ENCODE data around the gene GATB.

The GATB gene

DNA sequence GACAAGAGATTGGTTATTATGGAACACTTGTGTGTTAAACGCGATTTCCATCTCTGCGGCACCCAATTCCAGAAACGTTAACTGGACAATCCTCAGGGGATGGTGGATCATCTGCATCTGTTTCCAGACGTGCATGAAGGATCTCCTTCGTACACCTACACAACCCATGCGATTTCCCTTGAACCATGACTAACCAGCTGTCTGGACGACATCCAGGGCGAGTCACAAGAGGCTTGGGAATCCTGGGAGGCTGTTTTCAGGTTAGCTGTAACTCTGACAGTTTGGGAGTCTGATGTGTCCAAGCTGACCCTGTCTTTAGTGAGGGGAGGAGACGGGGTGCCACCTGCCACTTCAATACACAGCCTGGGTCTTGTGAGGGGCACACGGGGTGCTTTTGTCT is 84.5 kb downstream of the GATB start:
- DNase-seq (ENCODE audit: low read depth in 1 of 2, low spot score in 1 of 2), result no peak

DNA sequence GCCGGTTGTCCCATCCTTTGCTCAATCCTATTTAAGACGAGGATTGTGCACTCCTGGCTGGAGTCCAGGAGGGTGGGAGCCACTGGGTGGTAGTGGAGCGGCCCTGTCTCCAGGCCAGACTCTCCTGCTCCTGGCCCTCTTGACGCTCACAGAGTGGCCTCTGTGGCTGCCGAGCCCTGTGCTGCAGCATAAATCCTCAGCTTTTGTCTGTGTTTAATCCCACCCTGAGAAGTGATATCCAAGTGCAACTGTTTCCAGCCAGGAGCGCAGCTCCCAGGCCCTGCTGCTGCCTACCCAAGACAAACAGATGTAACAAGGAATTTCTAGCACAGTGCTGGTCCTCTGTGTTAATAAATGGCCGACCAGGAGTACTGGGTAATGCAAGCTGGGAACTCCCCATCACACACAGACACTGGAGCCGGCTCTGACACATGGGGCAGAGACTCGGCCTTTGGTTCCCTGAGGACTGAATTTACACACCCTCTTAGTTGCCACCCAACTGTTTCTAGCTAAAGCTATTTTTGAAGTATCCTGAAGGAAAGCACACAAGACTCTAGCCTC is 85.3 kb downstream of the GATB start:
- no peak for DNase-seq (ENCODE audit: low read depth in 1 of 2, low spot score in 1 of 2)

DNA sequence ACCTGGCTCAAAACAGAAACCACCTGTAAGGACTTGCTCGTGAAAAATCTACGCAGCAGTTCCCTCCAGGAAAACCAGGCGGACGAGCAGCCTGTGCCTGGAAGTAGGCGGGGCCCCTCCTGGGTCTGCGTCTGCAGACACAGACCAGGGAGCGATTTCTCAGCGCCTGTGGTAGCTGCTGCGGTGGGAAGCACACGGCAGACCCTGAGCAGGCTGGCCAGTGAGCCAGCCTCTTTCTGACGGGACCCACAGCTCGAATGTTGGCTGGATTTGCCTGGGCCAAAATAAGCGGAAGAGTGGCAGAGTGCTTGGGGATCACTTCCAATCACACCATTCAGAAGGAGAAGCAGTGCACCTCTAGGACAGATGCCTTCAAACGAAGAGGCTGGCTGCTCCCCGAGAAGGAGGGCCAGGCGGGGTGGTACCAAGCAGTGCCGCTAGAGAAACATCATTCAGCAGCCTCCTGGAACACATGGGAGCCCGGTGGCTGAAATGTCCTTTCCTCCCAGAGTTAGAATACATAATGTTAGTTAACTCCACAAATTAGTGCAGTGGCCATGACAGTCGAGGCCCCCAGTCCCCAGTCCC is 85.9 kb downstream of the GATB start:
- DNase-seq (ENCODE audit: low read depth in 1 of 2, low spot score in 1 of 2), result no peak

DNA sequence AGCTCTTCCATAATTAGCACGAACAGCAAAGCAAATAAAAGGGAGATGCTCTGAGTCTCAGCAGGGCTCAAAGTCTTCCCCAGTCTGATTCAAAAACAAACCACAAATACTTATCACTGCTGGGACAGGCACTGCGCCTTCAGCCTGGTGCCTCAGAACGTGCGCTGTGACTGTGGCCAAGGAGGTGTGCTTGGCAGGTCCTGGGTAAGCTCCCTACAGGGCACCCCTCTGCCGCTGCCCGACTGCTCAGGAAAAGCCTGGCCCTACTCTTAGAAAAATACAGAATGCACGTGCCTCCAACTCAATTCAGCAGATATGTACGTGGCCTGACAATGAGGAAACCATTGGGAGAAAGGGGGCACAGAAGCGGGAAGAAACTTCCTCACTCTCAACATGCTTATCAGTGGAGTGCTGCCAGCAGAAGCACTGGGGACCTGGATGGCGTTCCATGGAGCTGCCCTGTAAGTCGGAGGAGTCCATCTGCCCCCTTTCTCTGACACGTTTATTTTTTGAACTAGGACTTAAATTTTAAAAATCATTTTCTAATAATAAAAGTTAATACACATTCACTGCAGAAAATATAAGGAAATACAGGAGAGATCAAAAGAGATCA is 86.8 kb downstream of the GATB start:
- no peak for DNase-seq (ENCODE audit: low read depth in 1 of 2, low spot score in 1 of 2)

DNA sequence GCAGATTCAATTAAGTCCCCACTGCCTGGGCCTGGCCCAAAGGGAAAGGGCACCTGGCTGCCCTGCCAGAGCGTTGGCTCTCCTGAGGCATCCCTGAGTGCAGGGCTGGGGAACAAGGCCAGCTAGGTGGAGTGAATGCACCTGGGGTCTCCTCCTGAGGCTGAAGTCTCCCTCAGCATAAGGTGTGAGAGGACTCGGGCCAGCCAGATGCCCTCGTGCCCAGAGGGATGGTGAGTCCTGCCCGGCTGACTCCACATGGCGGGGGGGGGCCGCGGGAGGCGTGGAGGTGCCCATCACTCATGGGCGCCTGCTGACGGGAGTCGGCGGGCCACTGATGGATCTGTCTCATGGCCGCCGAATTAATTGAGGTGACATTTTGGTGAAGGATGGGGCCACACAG is 87.8 kb downstream of the GATB start:
- DNase-seq (ENCODE audit: low read depth in 1 of 2, low spot score in 1 of 2), result no peak

DNA sequence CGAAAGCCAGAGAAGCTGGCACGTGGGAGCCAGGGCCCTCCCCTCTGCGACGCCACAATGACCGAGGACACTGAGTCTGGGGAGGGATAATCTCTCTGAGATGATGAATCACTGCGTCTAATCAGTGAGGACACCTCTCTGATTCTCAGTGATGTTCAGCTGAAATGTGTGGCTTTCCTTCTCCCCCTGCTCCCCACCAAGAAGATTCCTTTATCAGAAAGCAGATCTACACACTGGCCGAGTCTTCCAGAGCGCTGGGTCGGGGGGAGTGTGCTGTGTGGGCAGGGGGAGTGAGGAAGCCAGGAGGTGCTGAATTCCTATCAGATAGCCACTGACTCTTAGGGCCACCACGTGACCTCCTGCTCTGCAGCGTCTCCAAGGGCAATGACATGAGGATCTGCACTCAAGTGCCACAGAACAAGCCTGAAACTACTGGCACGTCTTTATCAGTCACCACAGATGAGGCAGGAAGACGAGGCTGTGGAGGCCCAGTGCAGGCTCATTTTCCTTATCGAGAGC is 89.2 kb downstream of the GATB start:
- no peak for DNase-seq (ENCODE audit: low read depth in 1 of 2, low spot score in 1 of 2)

DNA sequence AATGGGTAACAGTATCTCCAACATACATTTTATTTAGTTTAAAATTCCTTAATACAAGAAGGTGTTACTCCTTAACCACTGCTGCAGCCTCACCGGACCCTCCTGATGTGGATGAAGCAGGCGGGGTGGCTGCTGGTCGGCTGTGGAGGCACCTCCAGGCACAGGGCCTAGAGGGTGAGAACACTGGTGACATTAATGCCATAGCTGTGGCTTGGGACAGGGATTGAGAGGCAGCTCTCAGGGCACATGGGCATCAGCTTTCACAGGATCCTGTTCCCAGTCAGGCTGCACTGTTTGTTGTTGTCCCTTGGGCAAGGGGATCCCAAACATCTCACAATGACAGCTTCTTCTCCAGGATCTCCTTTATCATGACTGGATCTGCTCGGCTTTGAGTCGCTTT is 90.0 kb downstream of the GATB start:
- no peak for DNase-seq (ENCODE audit: low read depth in 1 of 2, low spot score in 1 of 2)

DNA sequence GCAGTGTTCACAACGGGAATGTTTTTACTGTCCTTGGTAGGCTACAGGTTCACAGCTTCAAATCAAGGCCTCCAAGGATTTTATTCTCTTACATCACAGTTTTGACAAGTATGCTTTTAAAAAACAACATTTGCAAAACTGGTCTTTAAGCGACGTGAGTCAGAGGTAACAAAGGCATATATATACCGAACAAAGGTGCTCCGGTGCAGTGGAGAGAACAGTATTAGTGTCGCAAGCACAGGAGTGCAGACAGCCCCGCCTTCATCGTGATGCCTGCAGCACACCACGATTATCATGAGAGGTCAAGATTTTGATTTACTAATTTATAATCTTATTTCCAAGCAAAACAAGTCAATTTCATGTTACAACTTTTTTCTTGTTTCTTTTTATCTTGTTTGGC is 90.8 kb downstream of the GATB start:
- no peak for DNase-seq (ENCODE audit: low read depth in 1 of 2, low spot score in 1 of 2)

DNA sequence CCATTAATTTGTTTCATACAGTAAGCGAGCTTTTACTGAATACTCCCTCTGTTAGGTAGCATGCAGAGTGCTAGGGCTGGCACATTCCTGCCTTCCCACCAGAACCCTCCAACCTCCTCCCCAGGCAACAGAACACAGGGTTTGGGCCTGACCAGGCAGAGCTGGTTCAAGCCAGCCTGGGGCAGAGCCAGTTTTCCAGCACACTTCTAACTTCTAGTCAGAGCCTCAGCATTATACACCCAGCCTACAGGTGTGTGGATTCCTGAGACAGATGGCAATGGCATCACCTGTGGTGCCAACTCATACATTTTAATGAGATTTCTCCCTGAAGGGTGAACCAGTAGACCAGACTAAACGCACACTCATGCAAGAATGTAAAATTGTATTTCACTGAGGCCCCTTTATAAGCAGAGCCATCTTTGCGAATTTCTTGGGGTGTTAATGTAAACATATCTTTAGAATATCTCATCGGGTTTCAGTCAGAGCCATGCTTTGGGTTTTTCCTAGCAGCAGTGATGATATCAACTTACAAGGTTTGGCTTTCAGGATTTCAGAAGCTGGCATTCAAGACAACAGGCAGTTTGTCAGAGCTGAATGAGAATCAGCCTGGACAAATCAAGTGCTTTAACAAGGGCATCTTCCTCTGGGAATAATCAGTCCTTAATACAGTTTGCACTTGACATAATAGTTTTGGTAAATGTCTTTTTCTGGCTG is 92.0 kb downstream of the GATB start:
- DNase-seq (ENCODE audit: low read depth in 1 of 2, low spot score in 1 of 2), result no peak

DNA sequence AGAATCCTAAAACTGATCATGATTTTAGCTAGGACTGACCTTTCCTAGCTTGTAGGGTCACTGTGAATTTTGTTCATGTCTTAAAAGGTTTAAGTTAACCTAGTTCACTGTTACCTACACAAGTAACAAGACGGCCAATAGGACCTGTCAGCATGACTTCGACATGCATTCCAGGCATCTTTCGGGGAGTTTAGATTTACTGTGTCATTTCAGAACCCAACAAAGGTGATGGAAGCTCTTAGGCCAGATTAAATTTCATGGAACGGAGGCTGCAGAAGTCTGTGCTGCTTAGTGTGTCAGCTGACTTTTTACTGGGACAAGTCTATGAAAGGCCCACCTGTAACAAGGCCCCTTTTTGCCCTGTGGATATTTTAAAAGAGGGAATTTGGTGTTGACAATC is 93.1 kb downstream of the GATB start:
- DNase-seq (ENCODE audit: low read depth in 1 of 2, low spot score in 1 of 2), result no peak

DNA sequence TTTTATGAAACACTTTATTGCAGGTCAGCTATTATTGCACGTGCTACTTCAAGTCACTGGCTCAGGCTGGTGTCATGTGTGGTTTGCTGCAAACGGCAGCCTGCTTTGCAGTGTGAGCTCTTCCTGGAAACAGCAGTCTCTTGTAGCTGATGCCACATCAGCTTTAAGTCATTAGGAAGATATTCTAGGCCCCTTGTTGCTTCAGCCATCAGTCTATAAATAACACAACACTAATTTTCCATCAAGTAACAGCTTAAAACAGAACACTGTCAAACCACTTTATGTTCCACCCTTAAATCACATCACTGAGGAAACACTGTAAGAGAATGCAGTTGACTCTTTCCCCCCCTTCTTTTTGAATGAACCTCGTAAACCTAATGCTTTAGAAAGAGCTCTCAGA is 93.8 kb downstream of the GATB start:
- no peak for DNase-seq (ENCODE audit: low read depth in 1 of 2, low spot score in 1 of 2)

DNA sequence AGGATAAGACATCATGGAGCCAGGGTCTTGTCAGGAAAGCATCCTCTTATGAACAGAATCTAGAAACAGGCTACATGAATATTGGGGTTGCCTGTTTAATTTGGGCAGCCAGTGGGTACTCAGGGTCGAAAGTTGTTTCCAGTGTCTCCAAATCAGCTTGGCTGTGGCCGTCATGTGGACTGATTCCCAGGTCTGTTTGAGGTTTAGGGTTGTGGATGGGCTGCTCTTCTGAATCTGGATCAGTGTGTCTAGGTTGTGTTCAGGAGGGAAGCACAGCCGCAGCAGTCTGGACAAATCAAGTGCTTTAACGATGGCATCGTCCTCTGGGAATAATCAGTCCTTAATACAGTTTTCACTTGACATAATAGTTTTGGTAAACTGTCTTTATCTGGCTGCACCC is 94.3 kb downstream of the GATB start:
- no peak for DNase-seq (ENCODE audit: low read depth in 1 of 2, low spot score in 1 of 2)

DNA sequence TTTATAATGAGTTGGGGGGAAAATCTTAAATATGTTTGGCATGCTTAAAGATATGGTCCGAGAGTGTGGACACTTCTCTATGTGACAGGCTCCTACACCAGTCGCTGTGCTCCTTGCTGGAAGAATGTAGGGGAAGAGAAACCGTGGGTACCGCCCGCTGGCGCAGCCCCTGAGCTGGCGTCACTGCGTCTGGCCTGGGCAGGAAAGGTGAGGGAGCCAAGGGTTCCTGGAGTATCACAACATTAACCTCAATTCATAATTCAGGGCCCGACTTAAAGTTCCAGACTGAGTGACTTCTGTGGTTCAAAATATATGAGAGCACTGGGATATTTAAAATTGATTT is 95.1 kb downstream of the GATB start:
- no peak for DNase-seq (ENCODE audit: low read depth in 1 of 2, low spot score in 1 of 2)

DNA sequence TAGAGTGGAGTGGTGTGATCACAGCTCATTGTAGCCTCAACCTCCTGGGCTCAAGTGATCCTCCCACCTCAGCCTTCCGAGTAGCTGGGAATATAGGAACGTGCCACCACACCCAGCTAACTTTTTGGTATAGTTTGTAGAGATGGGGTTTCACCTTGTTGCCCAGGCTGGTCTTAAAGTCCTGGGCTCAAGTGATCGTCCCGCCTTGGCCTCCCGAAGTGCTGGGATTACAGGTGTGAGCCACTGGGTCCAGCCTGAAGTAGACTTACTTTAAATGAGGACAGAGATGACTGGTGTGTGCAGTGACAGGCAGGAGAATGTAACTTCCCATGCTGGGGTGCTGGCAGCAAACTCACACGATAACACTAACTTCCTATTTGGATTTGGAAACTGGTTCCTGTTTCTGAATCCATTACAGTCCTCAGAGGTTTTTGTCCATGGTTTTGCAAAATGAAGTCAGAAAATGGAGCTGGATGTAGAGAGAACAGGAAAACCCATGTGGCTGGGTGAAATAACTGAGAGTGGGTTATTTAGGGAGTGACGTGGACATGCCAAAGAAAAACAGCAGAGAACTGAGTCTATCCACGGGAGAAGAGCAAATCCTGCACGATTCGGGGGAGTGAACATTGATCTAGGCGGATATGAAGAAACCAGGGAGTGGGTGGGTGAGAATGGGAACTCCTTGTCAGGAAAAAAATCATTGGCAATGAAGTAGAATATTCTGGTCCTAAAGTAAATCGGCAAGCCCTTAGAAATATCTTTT is 95.6 kb downstream of the GATB start:
- no peak for DNase-seq (ENCODE audit: low read depth in 1 of 2, low spot score in 1 of 2)

DNA sequence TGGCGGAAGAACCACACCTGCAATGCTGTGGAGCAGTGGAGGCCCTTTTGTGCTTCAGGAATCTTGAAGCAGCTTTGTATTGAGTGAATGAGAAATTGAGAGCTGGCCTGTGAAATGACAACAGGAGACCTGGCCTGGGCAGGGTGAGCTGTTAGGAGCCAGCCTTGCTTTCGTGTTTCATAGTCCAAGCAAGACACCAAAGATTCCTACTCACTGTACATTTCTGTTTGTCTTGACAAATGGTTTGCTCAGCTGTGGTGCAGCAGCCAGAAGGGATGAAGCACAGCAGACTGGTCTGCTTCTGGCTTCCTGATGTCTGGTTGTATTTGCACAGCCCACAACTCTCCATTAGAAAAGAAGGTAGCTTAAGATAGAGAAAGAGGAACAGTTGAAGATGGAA is 96.5 kb downstream of the GATB start:
- no peak for DNase-seq (ENCODE audit: low read depth in 1 of 2, low spot score in 1 of 2)

DNA sequence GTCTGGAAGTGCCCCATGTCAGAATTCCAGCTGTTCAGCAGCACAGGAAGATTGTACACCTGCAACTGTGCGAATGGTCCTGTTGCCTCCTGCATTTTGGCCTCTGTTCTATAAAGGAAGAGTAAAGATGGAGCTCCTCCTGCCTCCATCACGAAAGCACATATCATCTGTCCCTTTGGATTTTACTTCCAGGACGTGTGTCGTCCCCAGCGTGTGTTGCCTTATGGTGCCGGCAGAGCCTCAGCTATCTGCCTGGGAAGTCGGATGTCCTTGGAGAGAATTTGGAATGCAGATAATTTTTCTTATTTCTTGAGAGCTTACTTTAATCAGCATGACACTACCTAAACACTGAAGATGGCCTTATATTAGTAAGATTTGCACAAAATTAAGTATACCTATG is 97.7 kb downstream of the GATB start:
- no peak for DNase-seq (ENCODE audit: low read depth in 1 of 2, low spot score in 1 of 2)

DNA sequence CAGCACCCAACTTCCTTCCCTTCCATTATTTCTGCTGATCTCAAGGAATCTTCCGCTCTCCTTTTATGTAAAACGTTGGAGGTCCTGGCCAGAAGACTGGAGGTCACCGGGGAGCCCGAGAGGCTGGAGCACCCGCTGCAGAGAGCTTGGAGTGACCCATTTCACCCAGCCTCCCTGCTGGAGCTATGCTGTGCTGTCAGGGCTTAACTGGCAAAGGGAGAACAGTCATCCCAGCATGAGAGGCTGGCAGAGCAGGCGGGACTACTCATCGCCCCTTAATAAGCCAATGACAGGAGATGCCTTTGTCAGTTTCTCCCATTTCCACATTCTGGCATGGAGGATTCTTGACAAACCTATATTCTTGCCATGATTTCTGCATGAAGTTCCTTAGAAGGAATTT is 98.9 kb downstream of the GATB start:
- DNase-seq (ENCODE audit: low read depth in 1 of 2, low spot score in 1 of 2), result no peak

DNA sequence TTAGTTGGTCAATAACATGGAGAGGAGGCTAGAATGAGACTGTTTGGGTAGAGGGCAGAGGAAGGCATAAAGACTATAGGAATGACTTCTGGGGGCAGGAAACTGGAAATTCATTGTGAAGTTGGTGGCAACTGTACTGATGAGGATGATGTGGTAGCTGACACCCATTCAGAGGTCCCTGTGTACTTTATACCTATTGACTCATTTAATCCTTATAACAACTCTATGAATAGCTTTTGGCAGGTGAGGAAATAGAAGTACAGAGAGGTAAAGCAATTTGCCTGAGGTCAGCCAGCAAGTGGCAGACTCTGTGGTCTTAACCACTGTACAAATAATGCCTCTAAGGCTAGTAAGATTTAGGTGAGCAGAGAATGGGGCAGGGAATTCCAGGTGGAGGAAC is 100.1 kb downstream of the GATB start:
- no peak for DNase-seq (ENCODE audit: low read depth in 1 of 2, low spot score in 1 of 2)

DNA sequence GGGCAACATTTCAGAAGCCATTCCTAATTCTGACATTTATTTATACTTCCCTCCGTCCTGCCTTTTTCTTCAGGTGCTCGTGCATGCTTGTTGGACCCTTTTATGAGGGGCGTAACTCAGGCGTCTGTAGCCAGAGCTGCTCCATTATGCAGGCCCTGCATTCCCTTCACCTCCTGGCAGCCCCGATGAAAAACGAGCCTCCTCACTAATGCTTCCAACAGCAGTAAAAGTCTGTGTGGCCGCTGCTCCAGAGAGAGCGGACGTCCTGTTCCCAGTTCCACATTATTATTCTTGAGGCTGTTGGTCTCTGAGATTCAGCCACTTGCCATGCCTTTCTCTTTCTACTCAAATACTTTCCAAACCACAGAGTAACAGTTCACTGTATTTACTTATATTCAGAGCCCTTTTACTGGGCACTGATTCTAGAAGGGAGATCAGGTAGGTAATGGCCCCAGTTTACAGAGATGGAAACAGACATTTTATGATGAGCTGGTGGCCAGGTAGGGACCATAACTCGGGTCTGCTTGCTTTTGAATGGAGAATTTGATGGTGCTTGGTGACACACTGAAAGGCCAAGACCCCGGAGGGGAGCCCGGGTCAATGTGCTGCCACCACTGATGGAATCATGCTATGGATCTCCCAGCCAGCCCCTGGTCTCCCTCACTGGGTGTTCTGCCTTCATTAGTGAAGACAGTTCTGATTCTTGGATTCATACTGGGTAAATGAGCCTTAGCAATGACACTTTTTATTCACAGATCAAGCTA is 101.0 kb downstream of the GATB start:
- DNase-seq (ENCODE audit: low read depth in 1 of 2, low spot score in 1 of 2), result no peak

DNA sequence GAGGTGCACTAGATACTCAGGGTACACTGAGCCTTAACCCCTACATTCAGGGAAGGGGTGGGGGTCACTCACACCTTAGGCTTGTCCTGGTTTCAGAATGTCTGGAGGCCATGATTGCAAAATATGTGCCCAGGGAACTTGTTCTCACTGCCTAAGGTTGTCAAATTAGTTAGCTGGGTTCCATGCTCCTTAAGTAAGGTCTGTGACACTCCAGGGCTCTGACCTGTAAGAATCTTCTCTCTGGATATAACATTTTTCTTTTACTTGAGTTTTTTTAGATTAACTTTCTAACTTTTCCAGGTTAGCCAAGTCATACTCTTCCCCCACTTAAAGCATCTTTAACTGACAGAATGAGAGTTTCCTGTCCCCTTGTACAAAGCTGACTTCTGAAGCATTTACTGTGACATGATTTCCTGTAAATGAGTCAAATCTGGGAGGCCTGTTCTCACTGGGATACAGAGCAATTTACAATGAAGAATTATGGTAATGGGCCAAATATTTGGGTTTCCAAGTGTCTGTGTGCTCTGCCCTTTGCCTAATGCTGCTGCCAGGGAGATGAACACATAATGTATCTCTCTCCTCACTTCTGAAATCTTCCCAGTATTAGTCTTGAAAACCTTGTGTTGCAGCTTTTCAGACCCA is 101.7 kb downstream of the GATB start:
- no peak for DNase-seq (ENCODE audit: low read depth in 1 of 2, low spot score in 1 of 2)

DNA sequence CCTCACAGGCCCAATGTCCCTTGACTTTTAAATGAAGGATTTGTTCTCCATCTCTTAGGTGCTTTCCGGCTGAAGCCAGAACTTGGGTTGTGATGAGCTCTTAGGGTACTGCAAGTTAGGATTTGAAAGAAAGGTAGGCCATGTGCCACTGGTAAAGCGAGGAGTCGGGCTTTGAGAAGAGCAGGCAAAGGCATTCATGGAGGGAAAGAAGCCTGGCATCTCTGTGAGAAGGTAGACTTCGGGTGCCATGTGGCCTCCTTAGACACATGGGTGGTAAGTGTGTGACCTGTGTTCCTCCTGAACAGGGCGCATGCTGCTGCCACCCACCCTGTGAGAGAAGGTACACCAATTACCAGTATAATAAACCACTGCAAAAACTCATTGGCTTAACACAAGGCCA is 102.9 kb downstream of the GATB start:
- no peak for DNase-seq (ENCODE audit: low read depth in 1 of 2, low spot score in 1 of 2)
